ENCODE results near the gene SMNDC1.
"Not testable (repeated sequence)": the region's sequence is repeated elsewhere in the genome, so short reads cannot be mapped to it uniquely, and the experiment has no call there.

SMNDC1 gene

DNA sequence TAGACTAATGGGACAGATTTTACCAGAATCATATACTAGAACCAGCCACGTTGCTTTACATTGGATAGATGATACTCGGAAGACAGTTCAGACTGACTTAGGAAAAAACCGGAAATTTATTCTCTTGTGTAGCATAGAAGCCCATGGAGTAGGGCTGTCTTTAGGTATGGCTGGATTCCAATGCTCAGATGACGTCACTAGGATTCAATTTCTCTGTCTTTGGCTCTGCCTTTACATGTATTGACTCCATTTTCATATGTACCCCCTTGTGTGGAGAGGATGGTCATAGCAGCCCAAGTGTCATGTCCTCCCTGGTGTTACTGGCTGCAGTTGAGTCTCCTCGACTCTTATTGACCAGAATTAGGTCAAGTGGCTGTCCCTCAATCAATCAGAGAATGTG lies 39.2 kb upstream of the SMNDC1 start:
- Histone ChIP-seq H3K4me1 (ENCODE audit: control insufficient read depth, insufficient read depth, low read length, poor library complexity, severe bottlenecking) (no peaks in the 10 kb centered on the region), H3K27ac (ENCODE audit: low read depth, low read length, severe bottlenecking) (no peak overlapping the region), H3K9me3 (ENCODE audit: control insufficient read depth, low read length) (no peaks in the 10 kb centered on the region), H3K4me3 (ENCODE audit: extremely low read depth, insufficient read depth, low read length, poor library complexity, severe bottlenecking) (no peak overlapping the region), H3K36me3 (ENCODE audit: control insufficient read depth, insufficient read depth, low read length) (no peaks in the 10 kb centered on the region)
- WGBS, 2 experiments (ENCODE audit: insufficient coverage in 2 of 2): 93 to 96% methylated on average over 3 to 5 of the region's 5 CpGs

DNA sequence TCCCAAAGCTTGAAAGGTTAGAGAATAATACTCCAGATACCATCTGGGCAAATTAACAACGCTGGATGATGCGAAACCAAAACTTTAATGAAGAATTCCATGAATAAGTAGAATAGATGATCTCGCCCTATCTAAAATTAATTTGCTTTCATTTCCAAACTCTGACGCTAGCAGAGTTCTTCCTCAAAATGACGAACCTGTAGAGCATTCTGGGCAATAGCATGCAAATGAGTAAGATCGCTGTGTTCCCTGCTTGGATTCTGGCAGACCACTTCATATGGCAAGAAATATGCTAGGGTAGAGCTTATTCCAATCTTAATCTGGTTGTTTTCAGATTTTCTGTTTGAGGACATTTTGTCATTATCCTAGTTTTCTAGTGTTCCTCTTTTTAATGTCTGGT lies 36.1 kb upstream of the SMNDC1 start:
- H3K36me3 ChIP-seq (ENCODE audit: control insufficient read depth, insufficient read depth, low read length): no peaks in the 10 kb centered on the region
- H3K9me3 ChIP-seq (ENCODE audit: control insufficient read depth, low read length): no peaks in the 10 kb centered on the region
- no peak overlapping the region for H3K27ac ChIP-seq (ENCODE audit: low read depth, low read length, severe bottlenecking)
- H3K4me1 ChIP-seq (ENCODE audit: control insufficient read depth, insufficient read depth, low read length, poor library complexity, severe bottlenecking): peaks cover 9% of the 10 kb centered on the region
- WGBS, 2 experiments (ENCODE audit: insufficient coverage in 2 of 2): 89 to 96% methylated on average over 3 to 4 of the region's 6 CpGs
- no peak overlapping the region for H3K4me3 ChIP-seq (ENCODE audit: extremely low read depth, insufficient read depth, low read length, poor library complexity, severe bottlenecking)

DNA sequence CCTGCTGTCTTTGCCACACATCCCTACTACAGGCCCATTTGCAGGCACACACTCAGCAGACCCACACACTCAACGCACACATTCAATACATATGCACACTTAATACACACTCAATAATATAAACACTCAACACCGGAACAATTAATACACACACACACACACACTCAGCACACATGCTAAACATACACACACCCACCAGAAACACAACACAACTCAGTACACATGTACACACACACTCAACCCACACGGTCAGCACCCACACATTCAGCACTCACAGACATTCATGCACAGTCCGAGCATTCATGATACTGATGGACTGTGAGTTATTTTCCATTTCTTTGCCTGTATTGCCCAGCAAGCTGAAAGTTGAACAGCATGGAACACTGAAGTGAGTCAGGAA lies 35.4 kb upstream of the SMNDC1 start:
- 75 to 100% methylated on average over 1 to 4 of the region's 4 CpGs for WGBS, 2 experiments (ENCODE audit: insufficient coverage in 2 of 2)
- Histone ChIP-seq H3K9me3 (ENCODE audit: control insufficient read depth, low read length) (no peaks in the 10 kb centered on the region), H3K27ac (ENCODE audit: low read depth, low read length, severe bottlenecking) (no peak overlapping the region), H3K4me3 (ENCODE audit: extremely low read depth, insufficient read depth, low read length, poor library complexity, severe bottlenecking) (no peak overlapping the region), H3K4me1 (ENCODE audit: control insufficient read depth, insufficient read depth, low read length, poor library complexity, severe bottlenecking) (peaks cover 13% of the 10 kb centered on the region), H3K36me3 (ENCODE audit: control insufficient read depth, insufficient read depth, low read length) (no peaks in the 10 kb centered on the region)

DNA sequence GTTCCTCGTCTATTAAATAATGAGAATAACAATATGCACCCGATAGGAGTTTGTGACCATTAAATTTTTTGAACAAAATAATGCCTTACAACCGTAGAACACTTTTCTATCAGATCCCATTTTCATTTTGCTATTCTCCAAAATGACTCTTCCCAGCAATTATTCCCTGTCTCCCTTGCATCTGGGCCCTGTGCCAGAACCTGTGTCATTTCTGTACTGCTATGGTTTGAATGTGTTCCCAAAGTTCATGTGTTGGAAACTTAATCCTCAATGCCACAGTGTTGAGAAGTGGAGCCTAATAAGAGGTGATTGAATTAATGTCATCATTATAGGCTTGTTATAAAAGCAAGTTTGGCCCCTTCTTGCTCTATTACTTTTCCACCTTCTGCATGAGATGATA lies 33.2 kb upstream of the SMNDC1 start:
- 83 to 93% methylated on average over 3 of the region's 3 CpGs for WGBS, 2 experiments (ENCODE audit: insufficient coverage in 2 of 2)

DNA sequence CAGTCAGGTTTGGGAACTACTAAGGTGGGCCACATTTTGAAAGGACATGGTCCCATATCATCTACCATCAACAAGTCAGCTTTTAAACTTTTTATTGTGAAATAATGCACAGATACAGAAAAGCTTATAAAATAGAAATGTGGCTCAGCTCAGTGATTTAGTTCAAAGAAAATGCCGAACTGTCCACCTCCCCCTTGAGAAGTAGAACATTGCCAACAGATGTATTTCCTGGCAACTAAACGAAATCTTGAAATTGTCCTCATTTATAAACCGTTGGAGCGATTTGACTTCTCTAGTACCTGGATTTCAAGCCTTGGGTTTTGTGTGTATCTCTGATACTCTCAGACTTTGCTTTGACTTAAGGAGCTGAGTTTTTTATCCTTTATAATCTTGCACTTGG lies 32.7 kb upstream of the SMNDC1 start:
- Histone ChIP-seq H3K4me1 (ENCODE audit: control insufficient read depth, insufficient read depth, low read length, poor library complexity, severe bottlenecking) (peaks cover 13% of the 10 kb centered on the region), H3K4me3 (ENCODE audit: extremely low read depth, insufficient read depth, low read length, poor library complexity, severe bottlenecking) (no peak overlapping the region), H3K27ac (ENCODE audit: low read depth, low read length, severe bottlenecking) (no peak overlapping the region), H3K36me3 (ENCODE audit: control insufficient read depth, insufficient read depth, low read length) (no peaks in the 10 kb centered on the region), H3K9me3 (ENCODE audit: control insufficient read depth, low read length) (peaks cover 2% of the 10 kb centered on the region)
- WGBS, 2 experiments (ENCODE audit: insufficient coverage in 2 of 2): 93% methylated on average over 3 of the region's 4 CpGs

More for the DNA sequence above, 33.2 kb upstream of the SMNDC1 start:
- no peak overlapping the region for H3K4me3 ChIP-seq (ENCODE audit: extremely low read depth, insufficient read depth, low read length, poor library complexity, severe bottlenecking)
- H3K9me3 ChIP-seq (ENCODE audit: control insufficient read depth, low read length): no peaks in the 10 kb centered on the region
- H3K4me1 ChIP-seq (ENCODE audit: control insufficient read depth, insufficient read depth, low read length, poor library complexity, severe bottlenecking): peaks cover 13% of the 10 kb centered on the region
- H3K36me3 ChIP-seq (ENCODE audit: control insufficient read depth, insufficient read depth, low read length): no peaks in the 10 kb centered on the region
- no peak overlapping the region for H3K27ac ChIP-seq (ENCODE audit: low read depth, low read length, severe bottlenecking)

DNA sequence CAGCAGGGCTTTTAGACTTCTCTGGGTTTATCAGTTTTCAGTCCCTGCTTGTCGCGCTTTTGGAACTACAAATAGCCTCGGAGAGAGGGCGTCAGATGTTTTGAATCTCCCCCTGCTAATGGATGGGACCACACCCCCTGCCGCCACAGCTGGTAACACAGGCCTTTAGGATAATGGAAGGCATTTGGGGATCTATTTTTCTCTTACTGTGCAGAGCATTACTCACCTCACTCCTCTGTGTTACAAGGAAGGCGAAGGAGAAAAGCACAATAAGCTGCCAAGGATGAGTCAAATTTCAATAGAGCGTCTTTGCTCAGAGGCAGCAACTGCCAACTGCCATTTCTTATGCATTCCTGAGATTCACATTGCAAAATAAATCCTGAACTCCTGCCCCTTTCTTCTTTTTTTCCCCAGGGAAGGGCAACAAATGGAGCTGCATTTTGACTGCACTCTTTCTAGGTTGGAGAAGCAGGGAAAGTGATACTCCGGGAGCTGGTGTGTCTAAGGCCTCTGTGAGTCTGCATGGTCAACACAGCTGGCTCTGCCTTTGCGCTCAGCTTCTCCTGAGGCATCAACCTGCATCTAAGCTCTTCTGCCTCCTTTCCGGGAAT lies 31.5 kb upstream of the SMNDC1 start:
- Histone ChIP-seq H3K9me3 (ENCODE audit: control insufficient read depth, low read length) (peaks cover 5% of the 10 kb centered on the region), H3K4me3 (ENCODE audit: extremely low read depth, insufficient read depth, low read length, poor library complexity, severe bottlenecking) (no peak overlapping the region), H3K27ac (ENCODE audit: low read depth, low read length, severe bottlenecking) (peak overlapping the region; percentile 30), H3K36me3 (ENCODE audit: control insufficient read depth, insufficient read depth, low read length) (no peaks in the 10 kb centered on the region), H3K4me1 (ENCODE audit: control insufficient read depth, insufficient read depth, low read length, poor library complexity, severe bottlenecking) (peaks cover 13% of the 10 kb centered on the region)
- 39 to 44% methylated on average over 8 to 10 of the region's 10 CpGs for WGBS, 2 experiments (ENCODE audit: insufficient coverage in 2 of 2)

DNA sequence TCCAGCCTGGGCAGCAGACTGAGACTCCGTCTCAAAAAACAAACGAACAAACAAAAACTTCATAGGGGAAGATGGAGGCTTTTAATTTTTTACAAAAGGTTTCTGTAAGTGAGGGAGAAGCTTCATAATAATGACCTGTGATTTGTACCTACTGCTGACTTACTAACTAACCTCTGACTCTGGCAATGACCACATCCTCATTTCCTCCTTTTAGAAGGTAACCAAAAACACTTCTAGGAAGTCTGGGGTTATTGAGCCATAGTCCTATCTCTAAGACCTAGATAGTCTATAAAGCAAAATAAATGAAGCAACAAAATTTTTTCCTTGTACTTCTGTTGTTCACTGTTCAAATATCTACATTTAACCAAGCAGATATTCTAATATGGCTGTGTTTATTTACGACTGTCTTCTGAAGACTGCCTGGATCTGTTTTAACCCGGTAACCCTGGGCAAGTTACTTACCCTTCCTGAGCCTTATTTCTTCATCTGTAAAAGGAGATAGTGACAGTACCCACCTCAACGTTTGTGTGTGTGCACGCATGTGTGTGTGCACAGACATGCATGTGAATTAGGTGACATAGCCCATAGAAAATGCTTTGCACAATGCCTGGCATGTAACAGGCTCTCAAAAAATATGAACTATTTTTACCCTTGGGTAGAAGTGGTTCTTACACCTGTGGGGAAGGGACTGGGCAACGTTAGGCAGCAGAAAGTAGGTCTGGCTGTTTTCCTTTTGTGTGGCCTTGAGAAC lies 30.8 kb upstream of the SMNDC1 start:
- H3K27ac ChIP-seq (ENCODE audit: low read depth, low read length, severe bottlenecking): no peak overlapping the region
- H3K36me3 ChIP-seq (ENCODE audit: control insufficient read depth, insufficient read depth, low read length): no peaks in the 10 kb centered on the region
- peaks cover 13% of the 10 kb centered on the region for H3K4me1 ChIP-seq (ENCODE audit: control insufficient read depth, insufficient read depth, low read length, poor library complexity, severe bottlenecking)
- peaks cover 8% of the 10 kb centered on the region for H3K9me3 ChIP-seq (ENCODE audit: control insufficient read depth, low read length)
- H3K4me3 ChIP-seq (ENCODE audit: extremely low read depth, insufficient read depth, low read length, poor library complexity, severe bottlenecking): no peak overlapping the region
- 64 to 74% methylated on average over 5 to 6 of the region's 7 CpGs for WGBS, 2 experiments (ENCODE audit: insufficient coverage in 2 of 2)

DNA sequence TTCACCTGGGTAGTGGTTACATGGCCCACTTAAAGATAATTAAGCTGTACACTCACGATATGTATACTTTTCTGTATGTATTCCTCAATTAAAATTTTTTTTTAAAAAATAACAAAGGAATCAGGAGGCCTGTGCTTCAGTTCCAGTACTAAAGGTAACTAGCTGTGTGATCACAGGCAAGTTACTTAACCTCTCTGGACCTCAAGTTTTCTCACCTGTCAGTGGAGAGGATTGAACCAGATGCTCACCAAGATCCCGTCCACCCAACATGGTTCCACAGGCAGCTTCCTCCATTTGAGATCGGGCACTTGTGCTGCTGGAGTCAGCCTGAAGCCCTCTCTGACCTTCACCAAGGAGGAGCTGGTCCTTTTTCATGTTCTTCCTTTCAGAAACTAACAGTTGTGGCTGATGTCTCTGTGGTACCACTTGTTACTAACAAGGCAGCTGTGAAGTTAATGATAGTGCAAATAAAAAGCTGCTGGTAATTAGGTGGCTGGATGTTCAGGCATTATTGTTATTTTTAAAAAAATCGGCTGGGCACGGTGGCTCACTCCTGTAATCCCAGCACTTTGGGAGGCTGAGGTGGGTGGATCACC lies 29.4 kb upstream of the SMNDC1 start:
- Histone ChIP-seq H3K27ac (ENCODE audit: low read depth, low read length, severe bottlenecking) (no peak overlapping the region), H3K9me3 (ENCODE audit: control insufficient read depth, low read length) (peaks cover 19% of the 10 kb centered on the region), H3K36me3 (ENCODE audit: control insufficient read depth, insufficient read depth, low read length) (no peaks in the 10 kb centered on the region), H3K4me1 (ENCODE audit: control insufficient read depth, insufficient read depth, low read length, poor library complexity, severe bottlenecking) (peaks cover 13% of the 10 kb centered on the region), H3K4me3 (ENCODE audit: extremely low read depth, insufficient read depth, low read length, poor library complexity, severe bottlenecking) (no peak overlapping the region)
- 76 to 86% methylated on average over 3 to 4 of the region's 5 CpGs for WGBS, 2 experiments (ENCODE audit: insufficient coverage in 2 of 2)

DNA sequence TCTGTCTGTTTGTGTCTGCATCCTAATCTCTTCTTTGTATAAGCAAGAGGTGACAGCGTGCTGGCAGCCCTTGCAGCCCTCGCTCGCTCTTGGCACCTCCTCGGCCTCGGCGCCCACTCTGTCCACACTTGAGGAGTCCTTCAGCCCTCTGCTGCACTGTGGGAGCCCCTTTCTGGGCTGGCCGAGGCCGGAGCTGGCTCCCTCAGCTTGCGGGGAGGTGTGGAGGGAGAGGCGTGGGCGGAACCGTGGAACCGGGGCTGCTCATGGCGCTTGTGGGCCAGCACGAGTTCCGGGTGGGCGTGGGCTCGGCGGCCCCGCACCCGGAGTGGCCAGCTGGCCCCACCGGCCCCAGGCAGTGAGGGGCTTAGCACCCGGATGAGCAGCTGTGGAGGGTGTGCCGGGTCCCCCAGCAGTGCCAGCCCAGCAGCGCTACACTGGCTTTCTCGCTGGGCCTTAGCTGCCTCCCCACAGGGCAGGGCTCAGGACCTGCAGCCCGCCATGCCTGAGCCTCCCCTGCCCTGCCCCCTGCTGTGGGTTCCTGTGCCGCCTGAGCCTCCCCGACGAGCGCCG lies 26.6 kb upstream of the SMNDC1 start:
- H3K4me3 ChIP-seq (ENCODE audit: extremely low read depth, insufficient read depth, low read length, poor library complexity, severe bottlenecking); H3K36me3 ChIP-seq (ENCODE audit: control insufficient read depth, insufficient read depth, low read length); H3K27ac ChIP-seq (ENCODE audit: low read depth, low read length, severe bottlenecking): not testable (repeated sequence)
- WGBS, 2 experiments (ENCODE audit: insufficient coverage in 2 of 2): 96 to 97% methylated on average over 17 to 29 of the region's 32 CpGs
- Histone ChIP-seq H3K4me1 (ENCODE audit: control insufficient read depth, insufficient read depth, low read length, poor library complexity, severe bottlenecking) (peaks cover 19% of the 10 kb centered on the region), H3K9me3 (ENCODE audit: control insufficient read depth, low read length) (peaks cover 29% of the 10 kb centered on the region)

DNA sequence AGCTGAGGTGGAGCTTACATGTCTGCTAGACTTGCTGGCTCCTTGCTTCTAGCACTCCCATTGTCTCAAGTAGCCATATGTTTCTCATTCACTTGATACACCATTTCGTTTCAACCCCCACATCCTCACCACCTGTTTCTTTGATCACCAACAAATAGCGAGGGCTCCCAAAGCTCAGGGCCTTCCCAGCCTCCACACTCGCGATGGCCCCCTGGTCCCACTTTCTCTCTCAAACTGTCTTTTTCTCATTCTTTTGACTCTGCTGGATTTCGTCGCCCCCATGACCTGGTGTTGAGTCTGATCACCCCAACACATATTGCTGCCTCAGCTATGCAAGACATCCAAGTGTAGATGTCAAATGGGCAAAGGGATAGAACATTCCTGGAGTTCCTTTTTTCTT lies 26.0 kb upstream of the SMNDC1 start:
- Histone ChIP-seq H3K9me3 (ENCODE audit: control insufficient read depth, low read length) (peaks cover 29% of the 10 kb centered on the region), H3K27ac (ENCODE audit: low read depth, low read length, severe bottlenecking) (no peak overlapping the region), H3K36me3 (ENCODE audit: control insufficient read depth, insufficient read depth, low read length) (no peaks in the 10 kb centered on the region), H3K4me1 (ENCODE audit: control insufficient read depth, insufficient read depth, low read length, poor library complexity, severe bottlenecking) (peaks cover 13% of the 10 kb centered on the region), H3K4me3 (ENCODE audit: extremely low read depth, insufficient read depth, low read length, poor library complexity, severe bottlenecking) (no peak overlapping the region)
- 88% methylated on average over 4 of the region's 6 CpGs for WGBS, 2 experiments (ENCODE audit: insufficient coverage in 2 of 2)

All from mesodermal cell (in vitro differentiated cells).